CD4-positive, alpha-beta memory T cell (primary cell): Measurements from ENCODE around the gene ST3GAL4. TPM values are rescaled to one million over a fixed set of nuclear protein-coding genes. Genes with fewer than 3 reads are reported as not detected.
A peak's percentile ranks its signal among the peaks of the same experiment; 100 is the strongest.

Experiments
- CTCF ChIA-PET: fragments of 350-600 bp; sonication (Branson Sonifier 250); formaldehyde crosslinking; loops from one replicate; lab custom pipeline; 2021; ENCODE audit warnings: inconsistent platforms; ENCODE audit not compliant: partially characterized antibody; lab: Charles Lee
- POLR2A ChIA-PET: fragments of 350-600 bp; sonication (Branson Sonifier 250); formaldehyde crosslinking; loops from one replicate; lab custom pipeline; 2021; ENCODE audit not compliant: partially characterized antibody; lab: Charles Lee
- DNase-seq, 5 donors: peaks; one replicate each; pipeline versions ENCODE4 v3.0.0 to v3.0.0-alpha.2; 2020 to 2022; ENCODE audit warnings: mixed read lengths in 1 of 5
- H3K27ac ChIP-seq: one replicate; pipeline ENCODE4 v1.7.0; 2013; ENCODE audit warnings: low read depth, low read length
- H3K27me3 ChIP-seq: 2 replicates; pipeline ENCODE4 v1.7.0; 2013; ENCODE audit warnings: mild to moderate bottlenecking, low read length, moderate library complexity; ENCODE audit not compliant: insufficient read depth
- H3K36me3 ChIP-seq: 2 replicates; pipeline ENCODE4 v1.7.0; 2013; ENCODE audit warnings: mild to moderate bottlenecking, low read length, moderate library complexity; ENCODE audit not compliant: insufficient read depth
- H3K4me1 ChIP-seq: 2 replicates; pipeline ENCODE4 v1.7.0; 2013; ENCODE audit warnings: mild to moderate bottlenecking, low read length, moderate library complexity; ENCODE audit not compliant: insufficient read depth
- H3K4me3 ChIP-seq, 2 donors: one replicate each; pipeline ENCODE4 v1.7.0; 2013; ENCODE audit warnings: low read length in 2 of 2, mild to moderate bottlenecking in 1 of 2
- H3K9me3 ChIP-seq, 2 donors: one replicate each; pipeline ENCODE4 v1.7.0; 2013; ENCODE audit warnings: low read length in 2 of 2, control low read depth in 1 of 2; ENCODE audit not compliant: control insufficient read depth in 1 of 2
- H3K27ac Mint-ChIP-seq, 7 donors: one replicate each; pipeline ENCODE4 v1.8.0; 2020 to 2021; ENCODE audit warnings: mixed read lengths in 7 of 7, mild to moderate bottlenecking in 6 of 7, inconsistent platforms in 3 of 7, moderate library complexity in 3 of 7
- H3K27me3 Mint-ChIP-seq, 2 donors: one replicate each; pipeline ENCODE4 v1.8.0; 2020 to 2021; ENCODE audit warnings: mixed read lengths in 2 of 2
- H3K36me3 Mint-ChIP-seq, 2 donors: one replicate each; pipeline ENCODE4 v1.8.0; 2020 to 2021; ENCODE audit warnings: mixed read lengths in 2 of 2, inconsistent platforms in 1 of 2, mild to moderate bottlenecking in 1 of 2
- H3K4me1 Mint-ChIP-seq, 4 donors: one replicate each; pipeline ENCODE4 v1.8.0; 2020 to 2021; ENCODE audit warnings: mixed read lengths in 4 of 4, mild to moderate bottlenecking in 1 of 4
- H3K4me3 Mint-ChIP-seq, 8 donors: one replicate each; pipeline ENCODE4 v1.8.0; 2020 to 2021; ENCODE audit warnings: mixed read lengths in 8 of 8, mild to moderate bottlenecking in 7 of 8, moderate library complexity in 6 of 8, inconsistent platforms in 3 of 8
- H3K9me3 Mint-ChIP-seq, 8 donors: one replicate each; pipeline ENCODE4 v1.8.0; 2020 to 2021; ENCODE audit warnings: mixed read lengths in 8 of 8, mild to moderate bottlenecking in 5 of 8, inconsistent platforms in 3 of 8, moderate library complexity in 1 of 8
- intact Hi-C: fragments of 100-400 bp; cut with micrococcal nuclease; formaldehyde crosslinking; loops from one replicate; pipeline ENCODE4 v1.15.1; 2023
- polyA plus RNA-seq, 2 donors: library from polyadenylated mRNA; unstranded; fragments of 300-500 nt; fragmentation: Illumina TruSeq; gene quantifications; one replicate each; pipeline ENCODE4 v1.2.3, GENCODE V29; 2021
- total RNA-seq, 2 experiments: library from RNA; stranded (reverse); gene quantifications; one replicate each; pipeline ENCODE4 v1.2.3, GENCODE V29; 2021

Gene ST3GAL4
- total and polyA plus RNA-seq, 4 experiments from 2014 or later, result 2.6 to 5.9 (median 3.6) TPM

GRCh38 chr11:126450806-126451205 lies 95.3 kb downstream of the ST3GAL4 start:
- ChIA-PET POLR2A (no interaction called here), CTCF (no interaction called here)
- Histone ChIP-seq H3K27me3 (no peaks in the 10 kb centered on the region), H3K27ac (no peak overlapping the region), H3K4me1 (no peaks in the 10 kb centered on the region), H3K36me3 (no peaks in the 10 kb centered on the region), H3K9me3 (peaks cover 0 to 3% of the 10 kb centered on the region in 2 donors), H3K4me3 (no peak overlapping the region)
- Mint-ChIP-seq H3K4me3 (no peak overlapping the region), H3K27me3 (no peaks in the 10 kb centered on the region), H3K36me3 (no peaks in the 10 kb centered on the region), H3K4me1 (peaks cover 0 to 5% (median 3%) of the 10 kb centered on the region in 4 donors), H3K27ac (no peak overlapping the region), H3K9me3 (peaks cover 0 to 2% (median 0%) of the 10 kb centered on the region in 8 donors)
- intact Hi-C loops, result no loop called here
- peak in 1 of 5 donors; percentile 10 for DNase-seq

GRCh38 chr11:126451211-126451802 lies 95.8 kb downstream of the ST3GAL4 start:
- Mint-ChIP-seq H3K4me1 (peaks cover 0 to 5% (median 3%) of the 10 kb centered on the region in 4 donors), H3K27me3 (no peaks in the 10 kb centered on the region), H3K36me3 (no peaks in the 10 kb centered on the region), H3K4me3 (no peak overlapping the region), H3K27ac (no peak overlapping the region), H3K9me3 (peaks cover 0 to 2% (median 0%) of the 10 kb centered on the region in 8 donors)
- Histone ChIP-seq H3K27ac (no peak overlapping the region), H3K4me1 (no peaks in the 10 kb centered on the region), H3K4me3 (no peak overlapping the region), H3K36me3 (no peaks in the 10 kb centered on the region), H3K27me3 (no peaks in the 10 kb centered on the region), H3K9me3 (peaks cover 0 to 3% of the 10 kb centered on the region in 2 donors)
- CTCF ChIA-PET, result interaction anchor here (2.0 to 4.8 kb wide), 2 partner anchors 10 to 29 kb away, joined by 6 to 22 read pairs; no protein-coding TSS in a partner anchor
- intact Hi-C loops, result no loop called here
- POLR2A ChIA-PET, result no interaction called here
- no peak for DNase-seq

- Mint-ChIP-seq H3K27me3 (no peaks in the 10 kb centered on the region), H3K27ac (no peak overlapping the region), H3K9me3 (peaks cover 0 to 2% (median 0%) of the 10 kb centered on the region in 8 donors), H3K36me3 (no peaks in the 10 kb centered on the region), H3K4me1 (peaks cover 0 to 5% (median 3%) of the 10 kb centered on the region in 4 donors), H3K4me3 (no peak overlapping the region)
- Histone ChIP-seq H3K36me3 (no peaks in the 10 kb centered on the region), H3K4me3 (no peak overlapping the region), H3K27ac (no peak overlapping the region), H3K9me3 (peaks cover 0 to 3% of the 10 kb centered on the region in 2 donors), H3K4me1 (no peaks in the 10 kb centered on the region), H3K27me3 (no peaks in the 10 kb centered on the region)
- DNase-seq, result no peak
- CTCF ChIA-PET, result interaction anchor here (2.0 to 4.8 kb wide), 2 partner anchors 12 to 28 kb away, joined by 6 to 22 read pairs; no protein-coding TSS in a partner anchor
- intact Hi-C loops, result no loop called here
- POLR2A ChIA-PET, result no interaction called here
Observed at GRCh38 chr11:126452241-126453101, 97.0 kb downstream of the ST3GAL4 start.

- intact Hi-C loops, result no loop called here
Observed at GRCh38 chr11:126456089-126456488, 100.6 kb downstream of the ST3GAL4 start.

GRCh38 chr11:126456783-126457542 lies 101.5 kb downstream of the ST3GAL4 start:
- H3K27me3 Mint-ChIP-seq, result peaks cover 0 to 2% of the 10 kb centered on the region in 2 donors
- intact Hi-C loops, result no loop called here
- Histone ChIP-seq H3K4me3 (no peak overlapping the region), H3K36me3 (no peaks in the 10 kb centered on the region), H3K9me3 (no peaks in the 10 kb centered on the region), H3K27ac (no peak overlapping the region), H3K27me3 (no peaks in the 10 kb centered on the region), H3K4me1 (no peaks in the 10 kb centered on the region)
- H3K36me3 Mint-ChIP-seq, result no peaks in the 10 kb centered on the region
- no peak overlapping the region for H3K27ac Mint-ChIP-seq
- ChIA-PET POLR2A (no interaction called here), CTCF (no interaction called here)
- H3K4me1 Mint-ChIP-seq, result no peaks in the 10 kb centered on the region
- no peaks in the 10 kb centered on the region for H3K9me3 Mint-ChIP-seq
- no peak for DNase-seq
- H3K4me3 Mint-ChIP-seq, result no peak overlapping the region

More at GRCh38 chr11:126456089-126456488, 100.6 kb downstream of the ST3GAL4 start:
- Mint-ChIP-seq H3K36me3 (no peaks in the 10 kb centered on the region), H3K4me3 (no peak overlapping the region), H3K27me3 (peaks cover 0 to 2% of the 10 kb centered on the region in 2 donors), H3K4me1 (no peaks in the 10 kb centered on the region), H3K9me3 (no peaks in the 10 kb centered on the region), H3K27ac (no peak overlapping the region)
- no peaks in the 10 kb centered on the region for H3K27me3 ChIP-seq
- H3K36me3 ChIP-seq, result no peaks in the 10 kb centered on the region
- POLR2A ChIA-PET, result no interaction called here
- no peaks in the 10 kb centered on the region for H3K4me1 ChIP-seq
- no peaks in the 10 kb centered on the region for H3K9me3 ChIP-seq
- no peak overlapping the region for H3K4me3 ChIP-seq
- DNase-seq, result no peak
- H3K27ac ChIP-seq, result no peak overlapping the region
- CTCF ChIA-PET, result interaction anchor here (4.8 kb wide), 1 partner anchor 24 kb away, joined by 22 read pairs; no protein-coding TSS in a partner anchor

- no peaks in the 10 kb centered on the region for H3K27me3 ChIP-seq
Observed at GRCh38 chr11:126457817-126458216, 102.3 kb downstream of the ST3GAL4 start.

More at GRCh38 chr11:126457817-126458216, 102.3 kb downstream of the ST3GAL4 start:
- Histone ChIP-seq H3K36me3 (no peaks in the 10 kb centered on the region), H3K4me1 (no peaks in the 10 kb centered on the region), H3K9me3 (no peaks in the 10 kb centered on the region), H3K4me3 (no peak overlapping the region), H3K27ac (no peak overlapping the region)
- no peak for DNase-seq
- intact Hi-C loops, result no loop called here
- no peak overlapping the region for H3K4me3 Mint-ChIP-seq
- H3K9me3 Mint-ChIP-seq, result no peaks in the 10 kb centered on the region
- H3K4me1 Mint-ChIP-seq, result no peaks in the 10 kb centered on the region
- CTCF ChIA-PET, result no interaction called here
- no peak overlapping the region for H3K27ac Mint-ChIP-seq
- H3K36me3 Mint-ChIP-seq, result no peaks in the 10 kb centered on the region
- POLR2A ChIA-PET, result no interaction called here
- H3K27me3 Mint-ChIP-seq, result peaks cover 0 to 2% of the 10 kb centered on the region in 2 donors
